PFSK-1 (cell line): ENCODE measurements around the gene ARL5B.

Experiments used
- POLR2AphosphoS5 ChIP-seq: IDR thresholded peaks from 2 replicates; pipeline ENCODE4 v1.6.1; 2012; ENCODE audit warnings: low read depth, mild to moderate bottlenecking, control low read depth, low read length, moderate library complexity
- REST ChIP-seq, 2 experiments: IDR thresholded peaks; 2 replicates each; pipeline versions ENCODE4 v1.6.1 to v1.8.0; 2011 to 2012; ENCODE audit warnings: low read depth in 2 of 2, low read length in 2 of 2, control low read depth in 1 of 2, inconsistent platforms in 1 of 2, mild to moderate bottlenecking in 1 of 2, moderate library complexity in 1 of 2; ENCODE audit not compliant: insufficient read depth in 1 of 2
- SIN3A ChIP-seq: IDR thresholded peaks from 2 replicates; pipeline ENCODE4 v1.6.1; 2012; ENCODE audit warnings: mild to moderate bottlenecking, low read length, moderate library complexity, borderline replicate concordance; ENCODE audit not compliant: insufficient read depth
- TAF1 ChIP-seq: IDR thresholded peaks from 2 replicates; pipeline ENCODE4 v1.6.1; 2012; ENCODE audit warnings: low read length, control low read depth, borderline replicate concordance; ENCODE audit not compliant: insufficient read depth

GRCh38 chr10:18658271-18659124 lies 733 bp upstream of the ARL5B start:
- TF ChIP-seq POLR2AphosphoS5, result no peak
- no peak for TF ChIP-seq TAF1
- TF ChIP-seq REST (IDR thresholded peaks at IDR 0.05; ENCODE audit: insufficient read depth in 1 of 2, low read depth in 2 of 2, low read length in 2 of 2), result no peak
- TF ChIP-seq SIN3A, result no peak
